ENCODE data around the gene NPHP4.
"Not testable (repeated sequence)": the region's sequence is repeated elsewhere in the genome, so short reads cannot be mapped to it uniquely, and the experiment has no call there.

Gene NPHP4

GRCh38 chr1:5926686-5927435, 65.4 kb downstream of the NPHP4 start:
- DNase-seq = no peak

- not testable (repeated sequence) for DNase-seq
Observed at GRCh38 chr1:5922700-5923330, 69.4 kb downstream of the NPHP4 start.

- no peak for DNase-seq
Observed at GRCh38 chr1:5921671-5922070, 70.6 kb downstream of the NPHP4 start.

- DNase-seq = no peak
Observed at GRCh38 chr1:5921129-5921528, 71.1 kb downstream of the NPHP4 start.

GRCh38 chr1:5920201-5920600, 72.0 kb downstream of the NPHP4 start:
- DNase-seq = no peak

- DNase-seq = no peak
Observed at GRCh38 chr1:5918275-5918649, 74.0 kb downstream of the NPHP4 start.

- no peak for DNase-seq
Observed at GRCh38 chr1:5917591-5918274, 74.5 kb downstream of the NPHP4 start.

- peak; percentile 36 for DNase-seq
Observed at GRCh38 chr1:5917281-5917590, 75.0 kb downstream of the NPHP4 start.

GRCh38 chr1:5916572-5917280, 75.5 kb downstream of the NPHP4 start:
- DNase-seq = no peak

GRCh38 chr1:5915587-5916571, 76.3 kb downstream of the NPHP4 start:
- no peak for DNase-seq

GRCh38 chr1:5914676-5915365, 77.4 kb downstream of the NPHP4 start:
- DNase-seq = no peak

- no peak for DNase-seq
Observed at GRCh38 chr1:5913876-5914275, 78.3 kb downstream of the NPHP4 start.

- no peak for DNase-seq
Observed at GRCh38 chr1:5913078-5913845, 79.0 kb downstream of the NPHP4 start.

GRCh38 chr1:5911871-5912271, 80.4 kb downstream of the NPHP4 start:
- DNase-seq = no peak

- DNase-seq = no peak
Observed at GRCh38 chr1:5911157-5911556, 81.1 kb downstream of the NPHP4 start.

GRCh38 chr1:5910666-5911065, 81.6 kb downstream of the NPHP4 start:
- DNase-seq = no peak

GRCh38 chr1:5910276-5910620, 82.0 kb downstream of the NPHP4 start:
- no peak for DNase-seq

GRCh38 chr1:5909576-5910275, 82.5 kb downstream of the NPHP4 start:
- no peak for DNase-seq

GRCh38 chr1:5908461-5909375, 83.5 kb downstream of the NPHP4 start:
- DNase-seq = no peak
